IPS DF 19.7 (cell line): ENCODE results near the gene FAAP20.

Experiments used
- DNase-seq: peaks from one replicate; pipeline ENCODE4 v3.0.0-alpha.2; 2013; ENCODE audit warnings: low read depth, low spot score

The FAAP20 gene

GRCh38 chr1:2230781-2231531, 36.4 kb upstream of the FAAP20 start:
- DNase-seq: no peak

- DNase-seq: no peak
Measured at GRCh38 chr1:2229911-2230731, 35.5 kb upstream of the FAAP20 start.

- DNase-seq: no peak
Measured at GRCh38 chr1:2229037-2229864, 34.7 kb upstream of the FAAP20 start.

- no peak for DNase-seq
Measured at GRCh38 chr1:2228694-2229036, 34.1 kb upstream of the FAAP20 start.

GRCh38 chr1:2228157-2228594, 33.6 kb upstream of the FAAP20 start, which contains the start of gene SKI:
TSS of gene SKI (plus strand) at chr1:2228319. CDS start at chr1:2228767, 448 bp downstream.
- no peak for DNase-seq

GRCh38 chr1:2227346-2228156, 33.0 kb upstream of the FAAP20 start:
- no peak for DNase-seq

GRCh38 chr1:2226525-2227345, 32.2 kb upstream of the FAAP20 start:
- DNase-seq: no peak

- no peak for DNase-seq
Measured at GRCh38 chr1:2224631-2225428, 30.3 kb upstream of the FAAP20 start.

- no peak for DNase-seq
Measured at GRCh38 chr1:2224170-2224584, 29.6 kb upstream of the FAAP20 start.

- no peak for DNase-seq
Measured at GRCh38 chr1:2221271-2221670, 26.7 kb upstream of the FAAP20 start.

GRCh38 chr1:2216767-2217058, 22.1 kb upstream of the FAAP20 start:
- DNase-seq: no peak

GRCh38 chr1:2215909-2216766, 21.6 kb upstream of the FAAP20 start:
- DNase-seq: no peak

- no peak for DNase-seq
Measured at GRCh38 chr1:2215329-2215728, 20.8 kb upstream of the FAAP20 start.

GRCh38 chr1:2214541-2215241, 20.1 kb upstream of the FAAP20 start:
- no peak for DNase-seq

GRCh38 chr1:2213576-2214505, 19.3 kb upstream of the FAAP20 start:
- DNase-seq: no peak

- no peak for DNase-seq
Measured at GRCh38 chr1:2212532-2213491, 18.2 kb upstream of the FAAP20 start.
